H1 (cell line): ENCODE data around the gene SUSD1. TPM values are rescaled to one million over a fixed set of nuclear protein-coding genes. Genes with fewer than 3 reads are reported as not detected.
A peak's percentile ranks its signal among the peaks of the same experiment; 100 is the strongest.

Source experiments
- CTCF ChIA-PET: fragments of 300-600 bp; sonication (Branson Sonifier 250); formaldehyde crosslinking; loops from one replicate; lab custom pipeline; 2021; ENCODE audit not compliant: partially characterized antibody; lab: Charles Lee
- POLR2A ChIA-PET: fragments of 300-600 bp; sonication (Branson Sonifier 250); formaldehyde crosslinking; loops from one replicate; lab custom pipeline; 2021; ENCODE audit warnings: inconsistent platforms; ENCODE audit not compliant: partially characterized antibody; lab: Charles Lee
- DNase-seq, 2 experiments: peaks; one replicate each; pipeline versions ENCODE4 v3.0.0 to v3.0.0-alpha.2; 2010 to 2022; ENCODE audit warnings: low spot score in 2 of 2, low read depth in 1 of 2, mixed read lengths in 1 of 2
- FAIRE-seq: peaks from 2 replicates; lab custom pipeline; 2011; peaks lifted over from hg19 to GRCh38; lab: Jason Lieb, UNC
- H2AFZ ChIP-seq: 2 replicates; pipeline ENCODE4 v1.8.1; 2012; ENCODE audit warnings: low read length, inconsistent platforms
- H2AK5ac ChIP-seq: 2 replicates; pipeline ENCODE4 v1.6.1; 2013; ENCODE audit warnings: low read depth, low read length
- H2BK120ac ChIP-seq: replicated peaks from 2 replicates; pipeline ENCODE3; 2013; ENCODE audit warnings: low read depth, low read length, inconsistent platforms
- H2BK12ac ChIP-seq: 2 replicates; pipeline ENCODE4 v1.6.1; 2013; ENCODE audit warnings: low read depth, low read length
- H2BK15ac ChIP-seq: 2 replicates; pipeline ENCODE4 v1.6.1; 2013; ENCODE audit warnings: low read length
- H2BK20ac ChIP-seq: 2 replicates; pipeline ENCODE4 v1.6.1; 2013; ENCODE audit warnings: low read length
- H2BK5ac ChIP-seq: 2 replicates; pipeline ENCODE4 v1.6.1; 2013; ENCODE audit warnings: low read depth, low read length
- H3K14ac ChIP-seq: 2 replicates; pipeline ENCODE4 v1.6.1; 2013; ENCODE audit warnings: inconsistent platforms; ENCODE audit not compliant: insufficient read length
- H3K18ac ChIP-seq: 2 replicates; pipeline ENCODE4 v1.6.1; 2013; ENCODE audit warnings: low read length; ENCODE audit errors: extremely low read depth
- H3K23ac ChIP-seq: 2 replicates; pipeline ENCODE4 v1.6.1; 2013; ENCODE audit warnings: inconsistent platforms; ENCODE audit not compliant: insufficient read length
- H3K23me2 ChIP-seq: 2 replicates; pipeline ENCODE4 v1.6.1; 2013; ENCODE audit warnings: low read depth, low read length
- H3K27ac ChIP-seq: 2 replicates; pipeline ENCODE4 v1.6.1; 2011; ENCODE audit warnings: low read depth, low read length, inconsistent platforms
- H3K27me3 ChIP-seq, 4 experiments: replicated peaks in 1 of 4; 1 replicate in 1 of 4; 2 replicates in 3 of 4; pipeline versions ENCODE4 v1.6.1 to v1.8.1; 2011 to 2013; ENCODE audit warnings: low read length in 3 of 4, mild to moderate bottlenecking in 3 of 4, inconsistent platforms in 2 of 4, mixed read lengths in 2 of 4, moderate library complexity in 1 of 4; ENCODE audit not compliant: control insufficient read depth in 3 of 4, insufficient read depth in 3 of 4; ENCODE audit errors: extremely low read depth in 1 of 4
- H3K36me3 ChIP-seq, 4 experiments: 2 replicates each; pipeline versions ENCODE4 v1.6.1 to v1.8.1; 2011 to 2013; ENCODE audit warnings: mild to moderate bottlenecking in 4 of 4, low read length in 3 of 4, moderate library complexity in 2 of 4, control low read depth in 1 of 4, inconsistent platforms in 1 of 4; ENCODE audit not compliant: insufficient read depth in 4 of 4, control insufficient read depth in 2 of 4
- H3K4ac ChIP-seq: replicated peaks from 2 replicates; pipeline ENCODE3; 2013; ENCODE audit warnings: low read length, low read depth, mixed read lengths, inconsistent platforms; ENCODE audit not compliant: insufficient read length
- H3K4me1 ChIP-seq, 4 experiments: replicated peaks in 1 of 4; 1 replicate in 1 of 4; 2 replicates in 3 of 4; pipeline versions ENCODE4 v1.6.1 to v1.8.1; 2011 to 2013; ENCODE audit warnings: low read length in 3 of 4, inconsistent platforms in 2 of 4, mixed read lengths in 1 of 4; ENCODE audit not compliant: insufficient read depth in 4 of 4, control insufficient read depth in 3 of 4
- H3K4me2 ChIP-seq, 2 experiments: 2 replicates each; pipeline versions ENCODE4 v1.6.1 to v1.8.1; 2011 to 2013; ENCODE audit warnings: low read depth in 2 of 2, low read length in 2 of 2, control low read depth in 1 of 2, inconsistent platforms in 1 of 2, mild to moderate bottlenecking in 1 of 2; ENCODE audit not compliant: insufficient read depth in 1 of 2
- H3K4me3 ChIP-seq, 4 experiments: fragments of 200-600, 300-600 bp in 1 of 4; sonication (generic), shearing (Covaris generic), sonication (Bioruptor Twin) in 1 of 4; 2 replicates each; pipeline versions ENCODE4 v1.5.1 to v1.8.1; 2011 to 2016; ENCODE audit warnings: low read length in 4 of 4, low read depth in 3 of 4, control low read depth in 2 of 4, inconsistent platforms in 2 of 4, mild to moderate bottlenecking in 2 of 4, mixed read lengths in 1 of 4, moderate library complexity in 1 of 4; ENCODE audit not compliant: insufficient read depth in 2 of 4; ENCODE audit errors: extremely low read depth in 1 of 4
- H3K56ac ChIP-seq: replicated peaks from 2 replicates; pipeline ENCODE3; 2013; ENCODE audit warnings: low read depth, mild to moderate bottlenecking, mixed read lengths, low read length, inconsistent platforms; ENCODE audit not compliant: insufficient read length
- H3K79me1 ChIP-seq: 2 replicates; pipeline ENCODE4 v1.6.1; 2013; ENCODE audit warnings: low read depth, low read length, control low read depth
- H3K79me2 ChIP-seq, 2 experiments: 2 replicates each; pipeline versions ENCODE4 v1.6.1 to v1.8.1; 2012 to 2013; ENCODE audit warnings: low read length in 2 of 2, mild to moderate bottlenecking in 2 of 2, inconsistent platforms in 1 of 2; ENCODE audit not compliant: insufficient read depth in 2 of 2, control insufficient read depth in 1 of 2
- H3K9ac ChIP-seq, 4 experiments: replicated peaks in 1 of 4; 1 replicate in 1 of 4; 2 replicates in 3 of 4; pipeline versions ENCODE4 v1.6.1 to v1.8.1; 2011 to 2013; ENCODE audit warnings: low read depth in 3 of 4, low read length in 3 of 4, control low read depth in 2 of 4, mild to moderate bottlenecking in 2 of 4, moderate library complexity in 2 of 4, inconsistent platforms in 1 of 4; ENCODE audit errors: extremely low read depth in 1 of 4
- H3K9me3 ChIP-seq, 2 experiments: 2 replicates each; pipeline versions ENCODE4 v1.6.1 to v1.8.1; 2012 to 2013; ENCODE audit warnings: mild to moderate bottlenecking in 2 of 2, moderate library complexity in 2 of 2, control low read depth in 1 of 2, inconsistent platforms in 1 of 2, low read depth in 1 of 2, low read length in 1 of 2, mixed read lengths in 1 of 2; ENCODE audit not compliant: insufficient read depth in 2 of 2
- H4K20me1 ChIP-seq, 2 experiments: replicated peaks in 1 of 2; 2 replicates each; pipeline versions ENCODE3 to v1.8.1; 2011 to 2013; ENCODE audit warnings: inconsistent platforms in 2 of 2, low read length in 2 of 2, mild to moderate bottlenecking in 1 of 2; ENCODE audit not compliant: insufficient read depth in 2 of 2, control insufficient read depth in 1 of 2
- H4K5ac ChIP-seq: 2 replicates; pipeline ENCODE4 v1.6.1; 2013; ENCODE audit warnings: low read length, low read depth, mixed read lengths, inconsistent platforms; ENCODE audit not compliant: insufficient read length
- H4K8ac ChIP-seq: 2 replicates; pipeline ENCODE4 v1.8.0; 2013; ENCODE audit warnings: mild to moderate bottlenecking, moderate library complexity, low read length, inconsistent platforms; ENCODE audit not compliant: insufficient read depth; ENCODE audit errors: extremely low read depth
- H4K91ac ChIP-seq: replicated peaks from 2 replicates; pipeline ENCODE3; 2013; ENCODE audit warnings: low read length, mixed read lengths, inconsistent platforms; ENCODE audit not compliant: insufficient read length
- ATF2 ChIP-seq: IDR thresholded peaks from 2 replicates; pipeline ENCODE4 v1.6.1; 2012; ENCODE audit warnings: low read length, inconsistent platforms
- CBX5 ChIP-seq: fragments of 300-800, 300-1000 bp; sonication (generic); IDR thresholded peaks from 2 replicates; pipeline ENCODE4 v1.7.1; 2016; ENCODE audit warnings: antibody characterized with exemption, low read length, low read depth
- CBX8 ChIP-seq: fragments of 300-800, 300-1000 bp; sonication (generic); IDR thresholded peaks from 2 replicates; pipeline ENCODE4 v1.7.1; 2016; ENCODE audit warnings: low read depth, low read length, borderline replicate concordance
- CHD2 ChIP-seq: IDR thresholded peaks from 2 replicates; pipeline ENCODE4 v1.6.1; 2012; ENCODE audit warnings: low read length, improper control_type of control experiment
- E2F6 ChIP-seq: IDR thresholded peaks from 2 replicates; pipeline ENCODE4 v1.6.1; 2012; ENCODE audit warnings: inconsistent platforms
- EP300 ChIP-seq, 2 experiments: IDR thresholded peaks; 1 replicate in 1 of 2; 2 replicates in 1 of 2; pipeline ENCODE4 v1.6.1; 2011 to 2012; ENCODE audit warnings: low read depth in 2 of 2, low read length in 2 of 2, mild to moderate bottlenecking in 2 of 2, borderline replicate concordance in 1 of 2, inconsistent platforms in 1 of 2, moderate library complexity in 1 of 2
- FOSL1 ChIP-seq: IDR thresholded peaks from 2 replicates; pipeline ENCODE4 v1.6.1; 2011; ENCODE audit warnings: mild to moderate bottlenecking, low read depth, low read length, moderate library complexity; ENCODE audit not compliant: insufficient read depth
- GABPA ChIP-seq: IDR thresholded peaks from 2 replicates; pipeline ENCODE4 v1.6.1; 2011; ENCODE audit warnings: mild to moderate bottlenecking, low read length, moderate library complexity, borderline replicate concordance; ENCODE audit not compliant: insufficient read depth
- KDM1A ChIP-seq: fragments of 200-600, 300-600 bp; sonication (generic); IDR thresholded peaks from 2 replicates; pipeline ENCODE4 v1.7.1; 2016; ENCODE audit warnings: mild to moderate bottlenecking, low read length, borderline replicate concordance
- SAP30 ChIP-seq: fragments of 300-600 bp; sonication (generic); IDR thresholded peaks from 2 replicates; pipeline ENCODE4 v1.7.1; 2012; ENCODE audit warnings: low read length, moderate library complexity, mild to moderate bottlenecking, inconsistent platforms; ENCODE audit not compliant: insufficient read depth, insufficient replicate concordance
- SIX5 ChIP-seq: IDR thresholded peaks from 2 replicates; pipeline ENCODE4 v1.6.1; 2011; ENCODE audit warnings: mild to moderate bottlenecking, low read depth, low read length
- WGBS, 2 experiments: shearing (Covaris generic) in 1 of 2; methylation state at CpG; one replicate each; pipeline versions ENCODE4 v1.1.6 to v1.1.7; 2013 to 2015; ENCODE audit warnings: low lambda C conversion rate in 2 of 2, mixed read lengths in 2 of 2, inconsistent platforms in 1 of 2, low coverage in 1 of 2, missing lambda C conversion rate in 1 of 2; ENCODE audit not compliant: insufficient replicate concordance in 2 of 2, insufficient coverage in 1 of 2, insufficient read length in 1 of 2; ENCODE audit errors: extremely low coverage in 1 of 2, missing lambda C conversion rate in 1 of 2; 5-methylcytosine and 5-hydroxymethylcytosine counted together
- polyA plus RNA-seq, 7 experiments: library from polyadenylated mRNA; depleted of rRNA in 3 of 7; stranded (reverse) in 5 of 7; unstranded in 2 of 7; fragments of >200 nt in 5 of 7; fragments of 200-250 nt in 2 of 7; gene quantifications; 1 replicate in 5 of 7; 2 replicates in 1 of 7; 4 replicates in 1 of 7; pipeline versions ENCODE4 v1.2.1 to v1.2.3, GENCODE V29; 2011 to 2013; ENCODE audit warnings: missing spikeins in 2 of 7, mixed read lengths in 2 of 7
- total RNA-seq: library from RNA; stranded (reverse); fragmentation: NEBNext Ultra II Directional; extraction: Animal tissue kit (Norgen Biotek cat#: 25700); gene quantifications from 2 replicates; pipeline ENCODE4 v1.2.1, GENCODE V29; 2021

SUSD1 gene
- total and polyA plus RNA-seq, 2 of the 8 experiments (the other 6 are each of a cell fraction or from before 2014, with no cell fraction given), result 2.8 to 7.2 TPM

GRCh38 chr9:112032009-112032408, 143.1 kb downstream of the SUSD1 start:
- Histone ChIP-seq H3K4me2 (no peak overlapping the region), H3K18ac (no peak overlapping the region), H4K91ac (no peak overlapping the region), H2AFZ (no peak overlapping the region), H3K36me3 (no peaks in the 10 kb centered on the region), H2BK12ac (no peak overlapping the region), H2BK120ac (no peak overlapping the region), H4K8ac (no peak overlapping the region), H3K4me3 (no peak overlapping the region), H3K27ac (no peak overlapping the region), H4K20me1 (no peaks in the 10 kb centered on the region), H2BK5ac (no peak overlapping the region), H3K23me2 (no peaks in the 10 kb centered on the region), H3K9ac (no peak overlapping the region), H3K79me2 (no peaks in the 10 kb centered on the region), H3K4me1 (peaks cover 0 to 3% (median 1%) of the 10 kb centered on the region in 4 experiments; a peak in 3 of 7 replicates), H4K5ac (no peak overlapping the region), H3K14ac (no peak overlapping the region), H2BK20ac (peak overlapping the region; percentile 62; the same call in 1 of the 2 replicates), H3K27me3 (no peaks in the 10 kb centered on the region), H3K56ac (no peak overlapping the region), H3K79me1 (no peaks in the 10 kb centered on the region), H2AK5ac (no peak overlapping the region), H2BK15ac (peak overlapping the region; percentile 94; the same call in 1 of the 2 replicates), H3K9me3 (no peaks in the 10 kb centered on the region), H3K4ac (no peak overlapping the region), H3K23ac (no peak overlapping the region)
- DNase-seq (no peak), FAIRE-seq (no peak)
- POLR2A ChIA-PET, result no interaction called here
- WGBS, 2 experiments, result 89% methylated on average over 2 of the region's 2 CpGs; no CpG with 5 or more reads in 1 of the 2 experiments
- CTCF ChIA-PET, result interaction anchor here (0.6 to 0.7 kb wide), 2 partner anchors 85 to 1815 kb away, joined by 3 read pairs; no protein-coding TSS in a partner anchor
- TF ChIP-seq ATF2, result no peak
- no peak for TF ChIP-seq CHD2
- no peak for TF ChIP-seq EP300 (IDR thresholded peaks at IDR 0.05; ENCODE audit: borderline replicate concordance in 1 of 2, low read depth in 2 of 2, low read length in 2 of 2)
- TF ChIP-seq CBX8, result no peak
- TF ChIP-seq GABPA, result no peak
- TF ChIP-seq SAP30, result no peak
- no peak for TF ChIP-seq SIX5
- no peak for TF ChIP-seq E2F6
- no peak for TF ChIP-seq KDM1A
- no peak for TF ChIP-seq FOSL1
- TF ChIP-seq CBX5, result no peak
